CD4-positive, alpha-beta T cell treated with Interleukin-17A for 4 hours (primary cell): Measurements from ENCODE around the gene PPM1K.
"Not testable (repeated sequence)": the region's sequence is repeated elsewhere in the genome, so short reads cannot be mapped to it uniquely, and the experiment has no call there.

ENCODE experiments used
- DNase-seq: peaks from one replicate; pipeline ENCODE4 v3.0.0-alpha.2; 2020; ENCODE audit warnings: mixed read lengths

Gene PPM1K

DNA sequence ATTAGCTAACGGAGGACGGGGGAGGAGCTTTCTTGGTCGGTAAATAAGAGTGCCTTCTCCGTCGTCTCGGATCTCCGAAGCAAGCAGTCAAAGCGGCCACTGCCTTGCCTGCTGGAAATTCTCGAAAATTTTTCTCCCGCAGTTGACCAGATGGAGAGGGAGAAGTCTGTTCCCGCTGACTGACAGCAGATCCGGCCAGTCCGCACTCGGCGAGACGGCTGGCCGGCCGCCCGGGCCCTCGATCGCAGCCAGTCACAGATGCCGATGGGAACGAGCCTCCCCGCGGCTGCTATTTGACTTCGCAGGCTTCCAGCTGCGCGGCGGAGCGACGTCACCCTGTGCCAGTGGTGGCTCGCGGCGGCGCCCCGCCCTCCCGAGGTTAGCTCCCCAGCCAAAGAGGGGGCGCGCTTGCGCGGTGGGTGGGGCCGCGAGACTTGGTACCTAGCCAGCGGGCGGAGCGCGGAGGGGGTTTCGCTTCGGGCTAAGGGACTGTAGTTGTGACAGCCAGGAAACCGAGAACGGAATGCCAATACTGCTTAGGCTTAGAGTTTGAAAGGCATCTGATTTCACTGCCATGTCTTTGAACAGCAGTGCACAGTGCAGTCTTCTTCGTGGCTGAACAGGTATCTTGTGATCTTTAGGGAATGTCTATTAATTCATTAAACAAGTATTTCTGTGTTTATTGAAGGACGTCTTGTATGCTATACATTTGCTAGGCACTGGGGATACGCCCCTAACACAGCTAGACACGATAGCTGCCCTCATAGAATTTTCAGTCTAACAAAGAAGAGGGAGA lies at the start of gene PPM1K:
Gene PPM1K (minus strand): TSS at position 123 of the 796 bp plus-strand sequence. CDS start 5,978 bp downstream, outside the sequence.
- peak; percentile 99 for DNase-seq

DNA sequence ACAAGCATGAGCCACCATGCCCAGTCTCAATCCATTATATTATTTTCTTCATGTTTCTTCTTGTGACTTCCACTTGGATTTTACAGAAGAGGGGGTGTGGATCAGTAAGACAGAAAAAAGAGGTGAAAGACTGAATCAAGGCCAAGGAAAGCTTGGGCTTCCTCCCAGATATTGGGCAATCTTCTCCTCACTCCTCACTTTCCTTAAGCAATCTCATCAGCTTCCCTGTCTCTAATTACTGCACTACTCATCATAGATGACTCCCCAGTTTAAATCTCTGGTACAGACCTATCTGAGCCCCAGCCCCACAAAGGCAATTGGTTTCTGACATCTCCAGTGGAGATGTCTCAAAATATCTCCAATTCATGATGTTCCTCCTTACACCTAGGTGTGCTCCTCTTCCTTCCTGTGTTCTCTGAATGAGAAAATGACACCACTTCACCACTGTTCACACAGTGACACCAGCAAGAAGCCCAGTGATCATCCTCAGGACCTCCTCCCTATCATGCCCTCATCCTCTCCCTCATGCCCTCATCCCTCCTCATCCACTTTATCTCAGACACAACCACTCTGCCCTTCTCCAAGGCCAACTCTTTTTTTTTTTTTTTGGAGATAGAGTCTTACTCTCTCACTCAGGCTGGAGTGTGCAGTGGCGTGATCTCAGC lies 49.5 kb upstream of the PPM1K start:
- no peak for DNase-seq

DNA sequence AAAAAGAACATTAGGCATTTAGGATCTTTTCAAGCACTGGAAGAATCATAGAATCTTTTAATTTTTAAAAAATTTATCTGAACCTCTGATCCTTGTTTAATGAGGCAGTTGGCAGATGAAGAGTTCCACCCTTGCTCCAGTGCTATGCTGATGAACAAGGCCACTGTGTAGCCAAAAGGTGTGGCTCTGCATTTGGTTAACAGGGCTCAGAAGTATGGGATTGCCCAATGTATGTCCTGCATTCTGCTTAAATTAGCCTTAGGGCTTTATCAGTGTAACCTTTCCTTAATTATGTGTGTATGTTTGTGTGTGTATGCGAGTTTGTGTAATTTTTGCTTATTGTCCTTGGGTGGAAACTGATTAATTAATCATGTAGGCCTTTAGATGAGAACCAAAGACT lies 43.3 kb upstream of the PPM1K start:
- DNase-seq = no peak

DNA sequence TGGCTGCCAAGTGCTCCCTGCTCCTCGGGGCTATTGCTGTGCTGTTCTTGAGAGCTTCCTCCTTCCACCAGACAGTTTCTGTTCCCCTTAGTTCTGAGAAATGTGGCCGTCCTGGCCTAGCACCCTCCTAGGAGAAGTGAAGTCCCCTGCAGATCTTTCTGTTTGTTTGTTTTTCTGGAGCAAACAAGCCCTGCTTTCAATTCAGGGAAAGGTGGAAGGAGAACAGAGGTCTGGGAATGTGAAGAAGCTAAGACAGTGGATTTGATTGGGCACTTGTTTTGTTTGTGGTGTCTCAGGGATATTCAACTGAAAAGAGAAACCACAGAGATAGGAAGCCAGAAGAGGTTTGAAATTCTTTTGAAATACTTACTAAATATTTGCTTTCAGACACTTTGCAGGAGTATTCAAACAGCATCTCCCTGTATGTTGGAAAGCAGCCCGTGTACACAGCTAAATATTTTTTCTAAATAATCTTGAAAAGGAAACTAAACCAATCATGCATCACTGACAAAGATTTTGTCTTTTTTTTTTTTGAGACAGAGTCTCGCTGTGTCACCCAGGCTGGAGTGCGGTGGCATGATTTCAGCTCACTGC lies 36.5 kb upstream of the PPM1K start:
- DNase-seq = peak; percentile 34

DNA sequence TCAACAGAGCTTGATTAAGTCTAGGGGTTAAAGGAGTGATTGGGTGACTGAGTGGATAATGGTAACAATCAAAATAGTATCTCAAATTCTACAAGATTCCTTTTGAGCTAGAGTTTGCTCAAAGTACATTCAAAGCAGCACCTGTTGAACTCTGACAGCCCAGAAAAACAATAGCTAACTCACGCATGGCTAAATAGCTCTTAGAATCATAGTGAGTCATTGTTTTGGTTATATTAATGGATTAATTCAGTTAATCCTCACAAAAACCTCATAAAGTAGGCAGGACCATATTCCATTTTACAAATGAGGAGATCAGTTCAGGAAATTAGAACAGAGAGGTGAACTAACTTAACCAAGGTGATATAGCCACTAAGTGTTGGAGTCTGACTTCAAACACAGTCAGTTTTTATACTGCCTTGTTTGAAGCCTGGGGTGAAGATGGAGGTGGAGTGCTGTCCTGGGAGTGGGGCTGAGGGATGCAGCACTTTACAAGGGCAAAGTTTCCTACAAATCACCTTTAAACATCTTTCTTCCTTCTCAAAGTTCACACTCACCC lies 35.9 kb upstream of the PPM1K start:
- DNase-seq = no peak

DNA sequence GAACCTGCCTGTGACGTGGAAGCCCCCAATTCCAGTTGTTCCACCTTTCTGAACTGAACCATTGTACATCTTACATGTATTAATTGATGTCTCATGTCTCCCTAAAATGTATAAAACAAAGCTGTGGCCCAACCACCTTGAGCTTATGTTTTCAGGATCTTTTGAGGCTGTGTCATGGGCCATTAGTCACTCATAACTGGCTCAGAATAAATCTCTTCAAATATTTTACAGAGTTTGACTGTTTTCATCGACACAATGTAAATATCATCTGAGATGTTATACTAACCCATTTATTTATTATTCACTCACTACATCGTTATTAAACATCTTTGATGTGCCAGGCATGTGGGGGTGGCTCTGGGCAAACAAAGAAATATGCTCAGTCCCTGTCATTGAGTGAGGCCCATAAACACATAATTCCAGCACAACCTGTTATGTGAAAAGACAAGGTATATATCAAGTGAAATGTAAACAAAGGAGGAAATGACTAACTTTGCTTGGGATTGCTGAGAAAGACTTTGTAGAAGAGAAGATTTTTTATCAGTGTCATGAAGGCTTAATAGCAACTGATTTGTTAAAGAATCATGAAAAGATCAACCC lies 34.5 kb upstream of the PPM1K start:
- no peak for DNase-seq

DNA sequence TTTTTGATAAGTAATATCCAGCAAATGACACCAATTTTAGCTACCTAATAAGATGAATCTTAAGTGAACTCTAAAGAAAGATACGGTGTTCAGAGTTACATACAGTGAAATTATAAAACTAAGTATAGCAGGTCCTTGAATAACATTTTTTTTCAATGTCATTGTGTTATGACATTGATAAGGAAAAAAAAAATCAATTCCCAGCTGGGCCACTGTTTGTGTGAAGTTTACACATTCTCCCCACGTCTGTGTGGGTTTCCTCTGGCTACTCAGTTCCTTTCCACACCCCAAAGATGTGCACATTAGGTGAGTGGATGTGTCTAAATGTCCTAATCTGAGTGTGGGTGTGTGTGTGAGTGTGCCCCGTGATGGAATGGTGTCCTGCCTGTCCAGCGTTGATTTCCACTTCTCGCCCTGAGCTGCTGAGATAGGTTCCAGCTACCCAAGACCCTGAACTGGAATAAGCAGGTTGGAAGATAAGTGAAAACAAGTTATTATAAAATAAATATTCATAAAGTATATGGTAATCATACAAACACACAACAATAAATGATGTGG lies 31.2 kb upstream of the PPM1K start:
- no peak for DNase-seq

DNA sequence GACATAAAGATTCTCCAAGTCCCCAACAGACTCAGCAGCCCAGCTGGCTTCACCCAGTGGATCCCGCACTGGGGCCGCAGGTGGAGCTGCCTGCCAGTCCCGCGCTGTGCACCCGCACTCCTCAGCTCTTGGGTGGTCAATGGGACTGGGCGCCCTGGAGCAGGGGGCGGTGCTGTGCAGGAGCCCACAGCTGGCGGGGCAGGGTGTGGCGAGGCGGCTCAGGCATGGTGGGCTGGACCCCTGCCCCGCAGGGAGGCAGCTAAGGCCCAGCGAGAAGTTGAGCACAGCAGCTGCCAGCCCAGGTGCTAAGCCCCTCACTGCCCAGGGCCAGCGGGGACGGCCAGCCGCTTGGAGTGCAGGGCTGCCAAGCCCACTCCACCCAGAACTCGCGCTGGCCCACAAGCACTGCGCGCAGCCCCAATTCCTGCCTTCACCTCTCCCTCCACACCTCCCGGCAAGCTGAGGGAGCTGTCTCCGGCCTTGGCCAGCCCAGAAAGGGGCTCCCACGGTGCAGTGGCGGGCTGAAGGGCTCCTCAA lies 28.8 kb upstream of the PPM1K start:
- DNase-seq = not testable (repeated sequence)

DNA sequence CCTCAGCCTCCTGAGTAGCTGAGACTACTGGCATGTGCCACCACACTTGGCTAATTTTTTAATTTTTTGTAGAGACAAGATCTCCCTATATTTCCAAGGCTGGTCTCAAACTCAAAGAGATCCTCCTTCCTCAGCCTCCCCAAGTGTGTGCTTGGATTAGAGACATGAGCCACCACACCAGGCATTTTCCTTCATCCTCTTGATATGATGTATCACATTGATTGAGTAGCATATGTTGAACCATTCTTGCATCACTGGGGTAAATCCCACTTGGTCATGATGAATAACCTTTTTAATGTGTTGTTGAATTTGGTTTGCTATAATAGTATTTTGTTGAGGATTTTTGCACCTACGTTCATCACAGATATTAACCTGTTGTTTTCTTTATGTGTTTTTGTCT lies 24.2 kb upstream of the PPM1K start:
- DNase-seq = no peak

DNA sequence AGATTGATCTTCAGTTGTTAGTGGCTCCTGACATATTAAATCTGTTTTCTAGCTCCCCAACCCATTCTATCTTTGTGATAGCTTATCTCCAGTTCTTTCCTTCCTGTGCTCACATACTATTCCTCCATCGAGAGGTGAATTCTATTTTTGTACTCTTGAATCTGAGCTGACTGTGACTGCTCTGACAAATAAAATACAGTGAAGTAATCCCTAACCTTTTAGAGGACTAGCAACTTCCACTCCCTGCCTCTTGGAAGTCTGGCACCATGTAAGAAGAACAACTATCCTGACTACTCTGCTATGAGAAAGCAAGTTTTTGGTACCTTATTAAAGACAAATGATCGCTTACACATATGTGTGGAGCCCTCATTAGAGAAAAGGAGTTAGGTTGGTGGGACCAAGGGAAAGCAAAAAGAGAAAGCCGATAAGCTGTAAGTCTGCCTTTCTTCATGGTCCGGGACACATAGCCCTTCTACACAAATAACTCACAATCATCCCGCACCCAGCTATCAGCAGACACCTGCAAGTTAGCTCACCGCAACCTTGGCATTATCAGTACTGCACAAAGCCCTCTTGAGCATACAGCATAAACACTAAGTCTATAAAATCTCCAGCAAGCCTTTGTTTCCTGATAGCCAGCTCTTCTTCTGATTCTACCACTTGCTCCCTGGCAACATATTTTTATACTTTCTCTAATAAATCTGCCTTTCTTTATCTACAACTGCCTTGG lies 13.5 kb upstream of the PPM1K start:
- no peak for DNase-seq

DNA sequence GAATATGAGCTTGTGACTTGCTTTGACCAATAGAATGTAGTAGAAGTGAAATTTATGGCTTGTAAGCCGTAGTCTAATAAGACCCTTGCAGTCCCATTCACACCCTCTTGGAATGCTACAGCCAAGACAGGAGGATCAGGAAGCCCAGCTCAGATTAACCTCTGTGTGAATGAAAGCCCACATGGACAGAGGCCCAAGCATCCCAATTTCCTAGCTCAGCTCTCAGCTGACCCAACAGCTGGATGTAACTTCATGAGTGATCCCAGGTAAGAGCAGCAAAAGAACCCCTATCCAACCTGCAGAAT lies 12.8 kb upstream of the PPM1K start:
- no peak for DNase-seq

DNA sequence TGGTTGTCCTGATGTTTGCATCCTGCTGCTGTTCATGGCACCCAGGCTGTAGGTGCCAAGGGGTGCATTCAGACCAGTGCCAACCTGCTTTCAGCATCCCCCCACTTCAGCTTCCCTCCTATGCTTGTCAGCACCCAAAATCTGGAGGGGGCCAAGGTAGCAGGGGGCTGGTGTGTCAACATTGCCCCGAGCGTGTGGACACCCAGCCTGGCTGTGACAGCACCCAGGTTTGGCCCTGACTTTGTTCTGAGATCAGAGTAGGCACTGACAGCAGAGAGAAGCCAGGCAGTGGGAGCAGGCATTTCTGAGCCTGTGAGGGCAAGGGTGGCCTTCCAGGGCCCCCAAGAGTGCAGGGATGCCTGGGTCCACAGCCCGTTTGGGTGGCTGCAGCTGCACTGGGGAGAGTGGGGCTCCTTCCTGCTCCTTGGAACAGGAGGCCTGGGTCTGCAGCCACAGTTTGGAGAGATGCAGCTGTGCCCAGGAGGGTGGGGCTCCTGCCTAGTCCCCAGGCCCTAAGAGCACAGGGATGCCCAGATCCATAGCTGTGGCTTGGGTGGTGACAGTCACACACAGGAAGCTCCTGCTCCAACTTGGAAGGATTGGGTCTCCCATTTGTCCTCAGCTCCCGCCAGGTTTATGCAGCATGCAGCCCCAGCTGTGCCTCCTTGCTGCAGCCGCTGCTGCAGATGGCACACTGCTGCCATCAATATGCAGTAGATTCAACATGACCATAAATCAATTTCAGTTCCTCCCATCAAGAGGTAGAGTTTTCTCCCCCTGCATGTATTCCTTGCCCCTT lies 12.3 kb upstream of the PPM1K start:
- no peak for DNase-seq

DNA sequence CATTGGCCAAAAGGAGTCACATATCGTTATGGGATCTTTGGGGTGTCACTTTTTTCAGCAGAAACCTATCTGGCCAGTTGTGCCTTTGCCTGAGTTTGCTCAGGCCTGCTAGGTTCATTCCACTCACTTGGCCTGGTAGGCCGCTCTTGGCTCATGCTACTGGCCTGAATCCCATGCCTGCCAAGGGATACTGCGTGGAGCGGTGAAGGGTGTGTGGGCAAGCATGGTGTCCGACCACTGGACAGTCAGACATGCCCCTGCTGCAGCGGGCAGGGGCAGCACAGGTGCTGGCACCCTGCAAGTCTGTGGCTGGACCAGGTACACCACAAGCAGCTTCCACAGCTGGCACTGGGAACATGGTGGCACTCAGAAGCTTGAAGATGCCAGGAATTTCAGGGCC lies 11.3 kb upstream of the PPM1K start:
- DNase-seq = no peak

DNA sequence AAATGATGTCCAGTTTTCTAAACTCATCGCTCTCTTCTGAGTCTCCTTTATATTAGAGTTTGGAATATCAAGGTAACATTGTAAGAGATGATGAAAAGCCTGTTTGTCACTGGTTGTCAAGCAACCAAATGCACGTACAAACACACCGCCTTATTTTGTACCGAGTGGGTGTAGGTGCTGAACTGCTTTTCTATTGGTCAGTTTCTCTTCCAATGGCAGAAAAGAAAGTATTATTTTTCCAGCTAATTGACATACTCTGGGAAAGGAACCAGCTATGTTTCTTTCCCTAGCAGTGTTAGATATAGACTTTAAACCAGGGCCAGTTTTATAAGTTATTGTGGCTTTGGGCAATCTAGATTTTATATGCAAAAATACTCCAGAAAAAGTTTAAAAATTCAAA lies 6.6 kb upstream of the PPM1K start:
- DNase-seq = no peak

DNA sequence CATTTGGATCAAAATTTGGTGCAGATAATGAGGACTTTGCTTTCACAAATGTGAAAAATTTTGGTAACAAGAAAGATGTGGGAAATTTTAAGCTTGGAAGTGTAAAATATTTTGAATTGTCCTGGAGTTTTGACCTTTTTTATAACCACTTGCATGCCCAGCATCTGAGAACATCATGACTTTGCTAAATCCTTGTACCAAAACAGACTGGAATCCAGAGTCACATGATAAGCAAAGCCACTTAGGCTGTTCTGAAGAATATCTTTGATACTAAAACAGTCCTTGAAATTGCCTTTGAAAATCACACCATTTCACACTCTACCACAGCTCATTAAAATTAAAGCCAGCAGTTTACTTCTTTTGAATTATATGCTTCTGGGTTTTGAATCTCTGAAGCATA lies 2.5 kb upstream of the PPM1K start:
- no peak for DNase-seq

DNA sequence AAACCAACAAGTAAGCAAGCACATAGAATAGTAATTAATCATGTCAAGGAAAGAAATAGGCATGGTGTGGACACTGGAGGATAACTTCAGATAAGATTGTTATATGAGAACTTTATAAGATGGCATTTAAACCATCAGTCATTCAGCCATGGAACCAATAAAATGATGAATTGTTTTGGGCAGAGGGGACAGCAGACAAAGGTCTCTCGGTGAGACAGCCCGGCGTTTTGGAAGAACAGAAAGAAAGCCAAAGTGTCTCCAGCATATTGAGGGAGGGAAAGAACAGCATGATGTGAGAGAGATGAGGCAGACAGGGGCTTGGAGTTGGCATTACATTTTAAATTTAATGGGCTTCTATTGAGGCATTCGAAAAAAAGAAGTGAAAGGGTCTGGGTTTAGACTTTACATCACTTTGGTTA lies 883 bp upstream of the PPM1K start:
- no peak for DNase-seq

DNA sequence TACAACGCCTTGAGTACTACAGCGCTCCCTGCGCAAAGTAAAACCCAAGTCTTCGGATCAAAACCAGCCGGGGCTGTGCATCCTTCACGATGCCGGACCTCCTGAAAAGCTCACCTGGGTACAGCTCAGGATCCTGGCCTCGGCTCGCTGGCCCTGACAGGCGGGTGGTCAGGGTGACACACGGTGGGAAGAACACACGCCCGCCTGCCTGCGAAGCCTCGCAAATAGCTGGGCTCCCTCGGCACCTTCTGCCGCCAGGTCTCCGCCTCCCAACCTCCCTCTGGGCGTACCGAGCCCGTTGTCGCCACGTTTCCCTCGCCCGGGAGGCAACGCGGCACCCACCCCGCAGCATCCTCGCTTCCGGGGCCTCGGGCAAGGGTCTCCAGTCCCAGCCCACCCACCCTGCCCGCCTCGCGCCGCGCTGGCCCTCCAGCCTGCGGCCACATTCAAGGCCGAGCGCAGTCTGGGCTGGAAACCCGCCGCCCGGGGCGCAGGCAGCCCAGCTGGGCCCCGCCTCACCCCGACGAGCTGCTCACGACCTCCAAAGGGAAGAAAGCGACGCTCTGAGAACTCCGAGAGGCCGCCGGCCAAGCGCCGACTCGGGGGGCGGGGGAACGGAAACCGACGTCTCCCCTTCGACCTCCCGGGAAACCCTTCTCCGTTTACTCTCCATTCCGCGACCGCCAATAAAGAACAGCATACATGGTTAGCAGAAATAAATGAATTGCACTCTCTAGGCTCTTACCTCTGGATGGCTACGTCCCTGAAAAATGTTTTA lies 511 bp downstream of the PPM1K start:
- peak; percentile 76 for DNase-seq

DNA sequence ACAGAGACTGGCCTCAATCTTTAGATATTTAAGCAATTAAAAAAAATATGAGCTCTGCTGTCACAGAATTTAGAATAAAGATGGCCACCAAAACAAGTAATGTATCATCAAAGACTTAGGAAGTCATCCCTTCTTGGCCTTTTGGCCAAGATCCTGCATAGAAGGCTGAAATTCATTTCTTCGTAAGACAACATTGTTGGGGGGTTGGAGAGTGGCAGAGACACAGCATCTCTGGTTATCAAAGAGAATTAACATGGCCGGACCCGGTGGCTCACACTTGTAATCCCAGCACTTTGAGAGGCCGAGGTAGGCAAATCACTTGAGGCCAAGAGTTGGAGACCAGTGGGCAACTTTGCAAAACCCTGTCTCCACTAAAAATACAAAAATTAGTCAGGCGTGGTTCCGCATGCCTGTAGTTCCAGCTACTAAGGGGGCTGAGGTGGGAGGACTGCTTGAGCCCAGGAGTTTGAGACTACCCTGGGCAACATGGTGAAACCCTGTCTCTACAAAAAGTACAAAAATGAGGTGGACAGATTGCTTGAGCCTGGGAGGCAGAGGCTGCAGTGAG lies 4.0 kb downstream of the PPM1K start:
- DNase-seq = no peak

DNA sequence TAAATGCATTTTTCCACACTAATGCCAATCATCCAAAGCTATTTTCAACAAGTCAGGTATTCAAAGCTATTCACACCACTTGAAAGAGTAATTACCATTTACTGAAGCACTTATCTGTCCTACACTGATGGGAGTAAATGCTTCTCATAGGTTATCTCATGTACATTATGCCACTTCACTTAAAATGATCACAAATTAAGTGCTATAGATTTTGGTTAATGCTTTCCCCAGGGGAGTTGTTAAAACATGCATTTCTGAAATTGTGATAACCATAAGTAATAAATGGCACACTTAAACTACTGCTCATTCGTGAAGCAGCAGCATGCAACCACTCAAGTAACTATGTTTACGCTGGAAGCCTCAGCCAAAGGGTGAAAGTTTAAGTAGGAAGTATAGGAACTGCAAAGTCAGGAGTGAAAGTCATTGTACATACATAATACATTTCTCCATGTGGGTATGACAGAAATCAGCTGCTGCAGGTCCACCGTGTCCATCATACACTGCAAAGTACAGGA lies 6.6 kb downstream of the PPM1K start:
- no peak for DNase-seq
